Liver (tissue), 9 donors: ENCODE results near the gene SYS1. TPM values are rescaled to one million over a fixed set of nuclear protein-coding genes. Genes with fewer than 3 reads are reported as not detected.

Experiments used
- DNase-seq: peaks from one replicate; pipeline ENCODE4 v3.0.0-alpha.2; 2017; ENCODE audit warnings: low spot score
- H3K27ac ChIP-seq, 2 donors: one replicate each; pipeline ENCODE4 v1.7.0; 2013; ENCODE audit warnings: inconsistent platforms in 2 of 2, low read length in 2 of 2, control low read depth in 1 of 2, low read depth in 1 of 2, mild to moderate bottlenecking in 1 of 2
- H3K27me3 ChIP-seq, 4 donors: one replicate each; pipeline versions ENCODE4 v1.6.1 to v1.7.0; 2013; ENCODE audit warnings: low read length in 3 of 4, inconsistent platforms in 1 of 4, mild to moderate bottlenecking in 1 of 4, moderate library complexity in 1 of 4; ENCODE audit not compliant: control insufficient read depth in 4 of 4, insufficient read depth in 4 of 4
- H3K36me3 ChIP-seq, 4 donors: one replicate each; pipeline versions ENCODE4 v1.6.1 to v1.7.0; 2013; ENCODE audit warnings: low read length in 3 of 4, mild to moderate bottlenecking in 3 of 4, low read depth in 1 of 4, moderate library complexity in 1 of 4; ENCODE audit not compliant: control insufficient read depth in 4 of 4, insufficient read depth in 3 of 4
- H3K4me1 ChIP-seq, 4 donors: one replicate each; pipeline versions ENCODE4 v1.6.1 to v1.7.0; 2013; ENCODE audit warnings: low read length in 3 of 4, mild to moderate bottlenecking in 3 of 4, moderate library complexity in 1 of 4; ENCODE audit not compliant: control insufficient read depth in 4 of 4, insufficient read depth in 4 of 4
- H3K4me3 ChIP-seq, 3 donors: one replicate each; pipeline versions ENCODE4 v1.6.1 to v1.7.0; 2013; ENCODE audit warnings: low read length in 3 of 3, control low read depth in 1 of 3, low read depth in 1 of 3, mild to moderate bottlenecking in 1 of 3
- H3K9ac ChIP-seq, 2 donors: one replicate each; pipeline ENCODE4 v1.7.0; 2013; ENCODE audit warnings: low read length in 2 of 2, mild to moderate bottlenecking in 2 of 2, moderate library complexity in 2 of 2, control low read depth in 1 of 2, low read depth in 1 of 2
- H3K9me3 ChIP-seq, 4 donors: one replicate each; pipeline versions ENCODE4 v1.6.1 to v1.7.0; 2013; ENCODE audit warnings: low read length in 3 of 4; ENCODE audit not compliant: control insufficient read depth in 4 of 4
- CTCF ChIP-seq: fragments of 150-350 bp; IDR thresholded peaks from 2 replicates; pipeline ENCODE4 v1.5.1; 2017; ENCODE audit warnings: improper control_type of control experiment, low read depth, low read length; ENCODE audit not compliant: missing input control
- EGR1 ChIP-seq, 2 donors: IDR thresholded peaks; 2 replicates each; pipeline ENCODE4 v1.6.1; 2016 to 2018; ENCODE audit warnings: antibody characterized with exemption in 2 of 2, low read depth in 2 of 2
- FOXA1 ChIP-seq: IDR thresholded peaks from 2 replicates; pipeline ENCODE4 v1.6.1; 2016; ENCODE audit warnings: antibody characterized with exemption
- FOXA2 ChIP-seq: IDR thresholded peaks from 2 replicates; pipeline ENCODE4 v1.6.1; 2016; ENCODE audit warnings: antibody characterized with exemption
- GABPA ChIP-seq, 2 donors: IDR thresholded peaks in 1 of 2; conservative IDR thresholded peaks in 1 of 2; 2 replicates each; pipeline ENCODE4 v1.6.1; 2016; ENCODE audit warnings: antibody characterized with exemption in 2 of 2, mild to moderate bottlenecking in 1 of 2, moderate library complexity in 1 of 2
- HNF4A ChIP-seq, 2 donors: conservative IDR thresholded peaks; 2 replicates each; pipeline ENCODE4 v1.6.1; 2016; ENCODE audit warnings: antibody characterized with exemption in 2 of 2, mild to moderate bottlenecking in 2 of 2
- HNF4G ChIP-seq: IDR thresholded peaks from 2 replicates; pipeline ENCODE4 v1.6.1; 2016; ENCODE audit warnings: antibody characterized with exemption
- JUND ChIP-seq, 2 donors: IDR thresholded peaks; 2 replicates each; pipeline ENCODE4 v1.6.1; 2016; ENCODE audit warnings: antibody characterized with exemption in 2 of 2
- NR2F2 ChIP-seq: IDR thresholded peaks from 2 replicates; pipeline ENCODE4 v1.6.1; 2016; ENCODE audit warnings: antibody characterized with exemption
- RAD21 ChIP-seq, 2 donors: IDR thresholded peaks; 2 replicates each; pipeline ENCODE4 v1.6.1; 2016; ENCODE audit warnings: antibody characterized with exemption in 2 of 2, mild to moderate bottlenecking in 2 of 2
- REST ChIP-seq: IDR thresholded peaks from 2 replicates; pipeline ENCODE4 v1.6.1; 2016; ENCODE audit warnings: antibody characterized with exemption, mild to moderate bottlenecking
- RXRA ChIP-seq, 2 donors: IDR thresholded peaks; 2 replicates each; pipeline ENCODE4 v1.6.1; 2017 to 2018; ENCODE audit warnings: antibody characterized with exemption in 2 of 2, mild to moderate bottlenecking in 1 of 2
- SP1 ChIP-seq: IDR thresholded peaks from 2 replicates; pipeline ENCODE4 v1.6.1; 2018; ENCODE audit warnings: antibody characterized with exemption, mild to moderate bottlenecking
- TAF1 ChIP-seq: conservative IDR thresholded peaks from 2 replicates; pipeline ENCODE4 v1.6.1; 2016; ENCODE audit warnings: antibody characterized with exemption, mild to moderate bottlenecking
- YY1 ChIP-seq: IDR thresholded peaks from 2 replicates; pipeline ENCODE4 v1.6.1; 2016; ENCODE audit warnings: antibody characterized with exemption, mild to moderate bottlenecking
- ZBTB33 ChIP-seq: IDR thresholded peaks from 2 replicates; pipeline ENCODE4 v1.6.1; 2016; ENCODE audit warnings: antibody characterized with exemption
- WGBS: extraction: QIAGEN DNeasy Blood & Tissue Kit; methylation state at CpG from one replicate; pipeline ENCODE4 v1.1.7; 2013; 5-methylcytosine and 5-hydroxymethylcytosine counted together
- polyA plus RNA-seq, 2 donors: library from polyadenylated mRNA; stranded (reverse) in 1 of 2; unstranded in 1 of 2; fragments of 200-250 nt in 1 of 2; fragments of >200 nt in 1 of 2; fragmentation: Nextera tagmentation in 1 of 2; extraction: Ambion mirVana in 1 of 2; gene quantifications; one replicate each; pipeline versions ENCODE4 v1.2.1 to v1.2.3, GENCODE V29; 2013 to 2015
- total RNA-seq, 2 donors: library from RNA; depleted of rRNA; stranded (reverse); fragments of >200 nt; gene quantifications; one replicate each; pipeline ENCODE4 v1.2.3, GENCODE V29; 2014
- TF ChIP-seq, protein P1 (sequence below): IDR thresholded peaks from 2 replicates; pipeline ENCODE4 v1.6.1; 2016; ENCODE audit warnings: antibody characterized with exemption
- TF ChIP-seq, protein P2 (sequence below): IDR thresholded peaks from 2 replicates; pipeline ENCODE4 v1.6.1; 2016; ENCODE audit warnings: antibody characterized with exemption
- donor health status: healthy.
- donor health status: healthy.
- donor health status: healthy.
- donor health status: healthy.
- donor health status: healthy.

The SYS1 gene
- total and polyA plus RNA-seq, 4 donors: 15.0 to 37.8 (median 28.1) TPM

DNA sequence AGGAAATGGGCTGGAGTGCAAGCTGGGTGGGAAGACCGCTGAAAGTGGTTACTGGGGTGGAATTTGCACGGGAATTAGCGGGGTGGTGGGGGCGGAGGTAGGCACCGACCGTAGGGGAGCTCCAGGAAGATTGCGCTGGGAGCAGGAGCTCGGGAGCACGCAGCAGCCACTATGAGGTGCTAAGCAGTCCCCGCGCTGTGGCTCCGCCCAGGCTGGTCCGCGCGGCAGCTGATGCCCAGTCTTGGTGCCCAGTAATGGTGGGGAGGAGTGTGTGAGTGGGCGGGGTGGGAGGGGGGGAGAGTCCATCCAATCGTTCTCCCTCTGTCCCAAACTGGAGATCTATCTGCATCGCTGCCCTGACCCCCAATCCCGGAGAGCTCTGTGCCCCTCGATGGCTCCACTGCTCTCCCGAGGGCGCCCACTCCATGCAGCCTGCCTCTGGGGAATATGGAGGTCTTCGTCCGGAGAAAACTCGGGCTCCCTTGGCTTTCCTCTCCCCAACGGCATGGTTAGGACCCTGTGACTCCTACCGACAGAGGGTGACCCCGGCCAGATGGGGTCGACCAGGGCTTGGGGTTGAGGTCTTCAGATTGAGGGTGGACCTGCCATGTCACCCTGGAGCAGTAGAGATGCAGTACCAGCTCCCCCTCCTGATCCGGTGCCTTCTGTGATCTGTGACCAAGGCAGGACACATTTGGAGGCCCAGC is 9.8 kb downstream of the SYS1 start:
- TF ChIP-seq HNF4G (no peak), RXRA (IDR thresholded peaks at IDR 0.05) (no peak), GABPA (IDR thresholded peaks at IDR 0.05 in 1 of 2, conservative IDR thresholded peaks at IDR 0.05 in 1 of 2) (no peak), JUND (IDR thresholded peaks at IDR 0.05) (no peak)
- Histone ChIP-seq H3K9ac (no peak overlapping the region), H3K36me3 (peaks cover 0 to 5% (median under 1%) of the 10 kb centered on the region in 4 donors), H3K4me1 (peaks cover 4 to 13% (median 8%) of the 10 kb centered on the region in 4 donors), H3K27ac (no peak overlapping the region), H3K4me3 (peak overlapping the region in 2 of 3 donors; percentile 50 to 69), H3K27me3 (no peaks in the 10 kb centered on the region), H3K9me3 (no peaks in the 10 kb centered on the region)
- DNase-seq: no peak
- WGBS: 73% methylated on average over 30 of the region's 30 CpGs

GRCh38 chr20:45373353-45374100 is 10.6 kb downstream of the SYS1 start:
- WGBS: 5% methylated on average over 38 of the region's 38 CpGs
- peak overlapping the region in 1 of 2 donors; percentile 4 for H3K27ac ChIP-seq
- peaks cover 0 to 2% (median 0%) of the 10 kb centered on the region in 4 donors for H3K36me3 ChIP-seq
- H3K9me3 ChIP-seq: no peaks in the 10 kb centered on the region
- DNase-seq: peak; percentile 86
- TF ChIP-seq HNF4G (no peak), ZBTB33 (no peak), FOXA2 (no peak), EGR1 (IDR thresholded peaks at IDR 0.05; ENCODE audit: low read depth in 2 of 2) (no peak), GABPA (IDR thresholded peaks at IDR 0.05 in 1 of 2, conservative IDR thresholded peaks at IDR 0.05 in 1 of 2) (no peak), FOXA1 (no peak), JUND (IDR thresholded peaks at IDR 0.05) (no peak), REST (no peak), YY1 (no peak), RAD21 (IDR thresholded peaks at IDR 0.05) (peak; percentile 86 to 94), RXRA (IDR thresholded peaks at IDR 0.05) (peak in 1 of 2 donors; percentile 34), HNF4A (conservative IDR thresholded peaks at IDR 0.05) (peak in 1 of 2 donors; percentile 18), NR2F2 (peak; percentile 8), CTCF (peak; percentile 86), SP1 (peak; percentile 38), TAF1 (no peak)
- TF ChIP-seq, protein P1, sequence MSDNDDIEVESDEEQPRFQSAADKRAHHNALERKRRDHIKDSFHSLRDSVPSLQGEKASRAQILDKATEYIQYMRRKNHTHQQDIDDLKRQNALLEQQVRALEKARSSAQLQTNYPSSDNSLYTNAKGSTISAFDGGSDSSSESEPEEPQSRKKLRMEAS: no peak
- TF ChIP-seq, protein P2, sequence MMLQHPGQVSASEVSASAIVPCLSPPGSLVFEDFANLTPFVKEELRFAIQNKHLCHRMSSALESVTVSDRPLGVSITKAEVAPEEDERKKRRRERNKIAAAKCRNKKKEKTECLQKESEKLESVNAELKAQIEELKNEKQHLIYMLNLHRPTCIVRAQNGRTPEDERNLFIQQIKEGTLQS: no peak
- H3K9ac ChIP-seq: peak overlapping the region in 1 of 2 donors; percentile 37
- H3K4me3 ChIP-seq: peak overlapping the region; percentile 50 to 69 (median 56)
- no peaks in the 10 kb centered on the region for H3K27me3 ChIP-seq
- peaks cover 4 to 11% (median 6%) of the 10 kb centered on the region in 4 donors for H3K4me1 ChIP-seq
